ENCODE data around the gene KLRC1.

DNA sequence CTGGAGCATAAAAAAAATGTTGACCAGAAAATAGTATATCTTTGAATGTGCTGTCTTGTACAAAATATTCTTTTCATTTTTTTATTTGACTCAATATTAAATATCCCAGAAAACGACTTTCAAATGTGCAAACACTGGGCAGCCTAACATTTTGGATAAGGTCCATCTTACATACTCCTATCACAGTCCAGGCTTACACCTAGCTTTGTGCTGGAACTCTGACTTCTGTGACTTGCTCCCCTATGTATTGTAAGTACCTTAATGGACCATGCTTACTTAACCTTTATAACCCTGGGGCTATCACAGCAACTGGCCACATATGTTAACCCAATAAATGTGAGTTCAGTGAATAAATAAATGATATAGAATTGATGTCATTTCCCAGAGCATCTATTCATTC lies 44.9 kb upstream of the KLRC1 start:
- TF ChIP-seq POLR2A (IDR thresholded peaks at IDR 0.05; ENCODE audit: borderline replicate concordance, extremely low read depth, insufficient read depth, insufficient read length) (no peak), SRF (IDR thresholded peaks at IDR 0.05; ENCODE audit: low read depth) (no peak)
- TF ChIP-seq, protein P1, sequence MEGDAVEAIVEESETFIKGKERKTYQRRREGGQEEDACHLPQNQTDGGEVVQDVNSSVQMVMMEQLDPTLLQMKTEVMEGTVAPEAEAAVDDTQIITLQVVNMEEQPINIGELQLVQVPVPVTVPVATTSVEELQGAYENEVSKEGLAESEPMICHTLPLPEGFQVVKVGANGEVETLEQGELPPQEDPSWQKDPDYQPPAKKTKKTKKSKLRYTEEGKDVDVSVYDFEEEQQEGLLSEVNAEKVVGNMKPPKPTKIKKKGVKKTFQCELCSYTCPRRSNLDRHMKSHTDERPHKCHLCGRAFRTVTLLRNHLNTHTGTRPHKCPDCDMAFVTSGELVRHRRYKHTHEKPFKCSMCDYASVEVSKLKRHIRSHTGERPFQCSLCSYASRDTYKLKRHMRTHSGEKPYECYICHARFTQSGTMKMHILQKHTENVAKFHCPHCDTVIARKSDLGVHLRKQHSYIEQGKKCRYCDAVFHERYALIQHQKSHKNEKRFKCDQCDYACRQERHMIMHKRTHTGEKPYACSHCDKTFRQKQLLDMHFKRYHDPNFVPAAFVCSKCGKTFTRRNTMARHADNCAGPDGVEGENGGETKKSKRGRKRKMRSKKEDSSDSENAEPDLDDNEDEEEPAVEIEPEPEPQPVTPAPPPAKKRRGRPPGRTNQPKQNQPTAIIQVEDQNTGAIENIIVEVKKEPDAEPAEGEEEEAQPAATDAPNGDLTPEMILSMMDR (IDR thresholded peaks at IDR 0.05 in 2 of 3, conservative IDR thresholded peaks at IDR 0.05 in 1 of 3; ENCODE audit: borderline replicate concordance in 1 of 3, insufficient read depth in 1 of 3, low read depth in 2 of 3, low read length in 2 of 3) = no peak

Data from HCT116 (cell line).